Mucosa of gallbladder (tissue), 1 donor: ENCODE measurements around the gene SPATA31A1. TPM values are rescaled to one million over a fixed set of nuclear protein-coding genes. Genes with fewer than 3 reads are reported as not detected.
"Not testable (repeated sequence)": the region's sequence is repeated elsewhere in the genome, so short reads cannot be mapped to it uniquely, and the experiment has no call there.

Experiments
- DNase-seq: peaks from one replicate; pipeline ENCODE4 v3.0.0-alpha.2; 2020; ENCODE audit warnings: low spot score
- total RNA-seq: library from RNA; stranded (reverse); gene quantifications from one replicate; pipeline ENCODE4 v1.2.1, GENCODE V29; 2021
- donor health status: DM: no; HTN: no; CAD: no.

SPATA31A1 gene
- total RNA-seq, result not detected

DNA sequence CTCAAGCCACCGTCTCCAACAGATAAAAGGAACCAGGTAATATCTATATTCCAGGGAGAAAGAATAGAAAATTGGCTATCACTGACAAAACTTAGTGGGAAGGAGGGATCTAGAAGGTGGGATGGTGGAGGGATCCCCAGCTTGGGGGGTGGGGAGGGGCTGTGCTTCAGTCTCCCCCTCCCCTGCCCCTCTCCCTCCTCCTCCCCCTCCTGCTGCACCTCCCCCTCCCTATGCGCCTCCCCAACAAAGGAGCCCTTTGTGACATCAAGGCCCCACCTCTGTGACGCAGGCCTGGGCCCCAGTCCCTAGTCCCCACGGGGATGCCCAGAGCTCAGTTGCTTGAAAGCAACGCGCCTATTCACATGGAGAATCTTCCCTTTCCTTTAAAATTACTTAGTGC is at the start of gene SPATA31A1:
Gene SPATA31A1 (plus strand): TSS at position 301 of the 400 bp plus-strand sequence. CDS start 62 bp downstream, at position 363.
- not testable (repeated sequence) for DNase-seq

DNA sequence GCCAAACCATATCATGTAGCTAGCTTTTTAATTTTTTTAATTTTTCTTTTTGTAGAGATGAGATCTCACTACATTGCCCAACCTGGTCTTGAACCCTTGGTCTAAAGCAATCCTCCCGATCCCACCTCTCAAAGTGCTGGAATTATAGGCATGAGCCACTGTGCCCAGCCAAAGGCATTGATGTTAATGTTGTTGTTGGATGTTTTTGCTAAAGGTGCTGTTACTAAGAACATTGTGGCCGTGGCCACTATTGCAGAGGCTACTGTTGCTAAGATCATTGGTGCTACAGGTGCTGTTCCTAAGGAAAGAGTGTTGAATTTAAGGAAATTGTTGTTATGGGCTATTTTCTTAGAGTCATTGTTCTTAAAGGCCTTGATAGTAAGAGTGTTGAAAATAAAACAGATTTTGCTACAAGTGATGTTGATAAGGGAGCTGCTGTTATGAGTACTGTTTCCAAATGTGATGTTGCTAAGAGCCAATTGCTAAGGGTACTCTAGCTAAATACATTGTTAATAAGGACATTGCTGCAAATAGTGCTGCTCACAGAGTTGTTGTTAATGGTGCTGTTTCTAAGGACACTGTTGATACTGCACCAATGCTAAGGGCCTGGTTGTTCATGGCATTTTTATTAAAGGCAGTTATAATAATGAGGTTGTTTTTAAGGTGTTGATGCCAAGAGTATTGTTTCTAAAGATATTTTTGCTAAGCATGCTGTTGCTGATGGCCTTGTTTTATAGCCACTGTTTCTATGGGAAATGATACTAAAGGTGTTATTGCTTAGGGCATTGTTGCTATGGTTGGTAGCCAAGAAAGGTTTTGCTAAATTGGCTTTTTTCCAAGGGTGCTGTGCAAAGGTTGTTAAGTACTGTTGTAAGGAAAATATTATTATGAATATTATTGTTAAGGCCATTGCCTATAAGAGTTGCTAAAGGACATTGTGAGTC is 52.1 kb downstream of the SPATA31A1 start:
- DNase-seq, result not testable (repeated sequence)

DNA sequence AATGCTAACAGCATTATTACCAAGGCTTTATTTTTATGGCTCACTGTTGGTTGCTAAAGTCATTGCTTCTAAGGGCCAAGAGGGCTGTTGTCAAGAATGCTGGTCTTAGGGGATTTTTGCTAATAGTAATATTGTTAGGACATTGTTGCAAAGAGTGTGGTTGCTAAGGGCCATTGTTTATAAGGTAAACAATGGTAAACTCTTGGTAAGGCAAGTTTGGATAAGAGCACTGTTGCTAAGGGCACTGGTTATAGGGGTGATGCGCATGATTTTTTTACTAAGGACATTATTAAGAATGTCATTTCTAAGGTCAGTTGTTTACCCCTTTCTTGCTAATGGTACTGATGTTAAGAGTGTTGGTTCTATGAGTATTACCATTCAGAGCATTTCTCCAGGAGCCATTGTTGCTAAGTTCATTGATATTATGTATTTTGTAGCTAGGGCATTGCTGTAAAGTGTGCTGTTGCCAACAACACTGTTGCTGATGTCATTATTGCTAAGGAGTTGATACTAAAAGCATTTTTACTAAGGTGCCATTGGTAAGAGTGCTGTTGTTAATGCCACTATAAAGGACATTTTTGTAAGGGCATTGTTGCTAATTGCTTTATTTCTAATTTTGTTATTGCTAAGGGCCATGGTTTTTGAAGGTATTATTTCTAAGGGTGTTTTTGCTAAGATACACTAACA is 55.9 kb downstream of the SPATA31A1 start:
- not testable (repeated sequence) for DNase-seq

Other genes starting within 250 kb of the SPATA31A1 start
- 1.6 TPM for gene CNTNAP3, start 67.5 kb upstream of the SPATA31A1 start, total RNA-seq